ENCODE measurements around the gene MANBA. TPM values are rescaled to one million over a fixed set of nuclear protein-coding genes. Genes with fewer than 3 reads are reported as not detected.
A peak's percentile ranks its signal among the peaks of the same experiment; 100 is the strongest.

Gene MANBA
- total and polyA plus RNA-seq, 7 experiments from 2014 or later = 15.7 to 56.4 (median 26.0) TPM

DNA sequence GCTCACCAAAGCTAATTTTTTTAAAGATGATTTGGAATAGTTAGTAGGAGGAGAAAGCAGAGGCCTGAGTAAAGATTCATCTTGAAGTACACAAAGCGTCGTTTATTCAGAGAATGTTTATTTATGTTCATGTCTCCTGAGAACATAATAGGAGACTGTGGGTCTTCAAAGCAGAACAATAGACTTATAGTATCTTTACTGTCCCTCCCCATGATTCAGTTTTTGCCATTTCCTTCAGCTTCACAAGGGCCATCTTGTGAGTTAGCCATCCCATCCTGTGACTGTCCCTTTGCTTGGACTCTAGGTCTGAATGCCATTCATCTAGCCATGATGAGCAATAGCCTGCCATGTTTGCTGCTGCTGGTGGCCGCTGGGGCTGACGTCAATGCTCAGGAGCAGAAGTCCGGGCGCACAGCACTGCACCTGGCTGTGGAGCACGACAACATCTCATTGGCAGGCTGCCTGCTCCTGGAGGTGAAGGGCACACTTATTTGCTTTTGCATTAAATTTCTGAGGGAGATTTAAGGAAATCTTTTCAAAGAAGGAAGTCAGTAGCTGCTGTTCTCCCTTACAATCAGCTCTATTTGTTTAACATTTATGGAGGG is 153.8 kb downstream of the MANBA start:
- Histone ChIP-seq H3K4me3 (ENCODE audit: low read length) (no peak overlapping the region), H3K36me3 (ENCODE audit: control insufficient read depth in 2 of 3, insufficient read depth in 3 of 3, low read length in 3 of 3) (peaks cover 23 to 69% (median 24%) of the 10 kb centered on the region in 3 experiments), H3K9me3 (ENCODE audit: control insufficient read depth in 2 of 3, low read length in 3 of 3) (no peaks in the 10 kb centered on the region), H3K27me3 (ENCODE audit: control insufficient read depth in 2 of 2, insufficient read depth in 2 of 2, low read length in 2 of 2) (no peaks in the 10 kb centered on the region), H3K4me1 (ENCODE audit: control insufficient read depth in 2 of 2, insufficient read depth in 2 of 2, low read length in 2 of 2) (peaks cover 9 to 18% of the 10 kb centered on the region in 2 donors), H3K27ac (ENCODE audit: low read depth, low read length) (no peak overlapping the region)
- ChIA-PET POLR2A (interaction anchor here (0.9 kb wide), 1 partner anchor 398 kb away, joined by 3 read pairs; no protein-coding TSS in a partner anchor), CTCF (interaction anchor here (0.6 kb wide), 1 partner anchor 42 kb away, joined by 3 read pairs; no protein-coding TSS in a partner anchor)
- no peak overlapping the region for H3K4me3 Mint-ChIP-seq
- intact Hi-C loops (cut with micrococcal nuclease) = no loop called here
- H3K27me3 Mint-ChIP-seq = no peaks in the 10 kb centered on the region
- ATAC-seq = no peak
- H3K27ac Mint-ChIP-seq = peak overlapping the region in 7 of 9 donors; percentile 11 to 69 (median 55)
- peaks cover 11 to 73% (median 49%) of the 10 kb centered on the region in 7 donors for H3K4me1 Mint-ChIP-seq
- DNase-seq = no peak
- H3K9me3 Mint-ChIP-seq = peaks cover 0 to 7% (median 0%) of the 10 kb centered on the region in 11 donors
- H3K36me3 Mint-ChIP-seq = peaks cover 27 to 77% (median 71%) of the 10 kb centered on the region in 5 donors

- peaks cover 8 to 70% (median 44%) of the 10 kb centered on the region in 7 donors for H3K4me1 Mint-ChIP-seq
Observed at GRCh38 chr4:102606261-102606660, 154.5 kb downstream of the MANBA start.

DNA sequence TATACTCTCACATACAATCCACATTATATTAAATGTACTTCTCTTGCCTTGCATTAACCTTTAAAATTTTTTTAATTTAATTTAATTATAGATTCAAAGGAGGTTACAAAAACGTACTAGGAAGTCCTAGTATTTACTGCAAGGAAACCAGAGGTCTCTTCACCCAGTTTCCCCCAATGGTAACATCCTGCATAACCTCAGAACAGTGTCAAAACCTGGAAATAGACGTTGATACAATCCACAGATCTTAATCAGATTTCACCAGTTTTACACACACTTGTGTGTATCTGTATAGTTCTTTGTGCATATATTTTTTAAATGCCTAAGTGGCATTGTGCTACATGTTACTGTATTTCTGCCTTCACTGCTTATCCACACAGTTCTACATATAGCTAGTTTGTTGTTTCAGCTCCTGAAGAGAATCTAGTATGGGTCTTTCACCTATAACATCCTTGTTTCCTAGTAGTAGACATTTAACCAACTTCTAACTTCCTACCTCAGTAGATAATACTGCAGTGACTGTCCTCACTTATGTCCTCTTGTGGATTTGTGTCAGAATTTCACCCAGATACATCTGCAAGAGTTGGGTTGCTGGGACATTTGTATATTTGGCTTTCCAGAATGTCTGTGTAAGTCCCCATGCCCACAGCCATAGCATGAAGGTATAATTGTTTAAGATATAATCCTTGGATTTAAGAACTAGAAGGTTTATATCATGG is 156.4 kb downstream of the MANBA start:
- Histone ChIP-seq H3K27ac (ENCODE audit: low read depth, low read length) (no peak overlapping the region), H3K36me3 (ENCODE audit: control insufficient read depth in 2 of 3, insufficient read depth in 3 of 3, low read length in 3 of 3) (peaks cover 22 to 75% (median 23%) of the 10 kb centered on the region in 3 experiments), H3K4me3 (ENCODE audit: low read length) (no peak overlapping the region), H3K4me1 (ENCODE audit: control insufficient read depth in 2 of 2, insufficient read depth in 2 of 2, low read length in 2 of 2) (peaks cover 8 to 13% of the 10 kb centered on the region in 2 donors), H3K27me3 (ENCODE audit: control insufficient read depth in 2 of 2, insufficient read depth in 2 of 2, low read length in 2 of 2) (no peaks in the 10 kb centered on the region), H3K9me3 (ENCODE audit: control insufficient read depth in 2 of 3, low read length in 3 of 3) (no peaks in the 10 kb centered on the region)
- ATAC-seq (no peak), DNase-seq (no peak)
- H3K27me3 Mint-ChIP-seq = no peaks in the 10 kb centered on the region
- POLR2A ChIA-PET = interaction anchor here (1.0 to 1.6 kb wide), 3 partner anchors 9 to 224 kb away, joined by 3 to 4 read pairs (median 4); no protein-coding TSS in a partner anchor
- peak overlapping the region in 1 of 10 donors; percentile 42 for H3K4me3 Mint-ChIP-seq
- peaks cover 13 to 71% (median 44%) of the 10 kb centered on the region in 7 donors for H3K4me1 Mint-ChIP-seq
- CTCF ChIA-PET = no interaction called here
- intact Hi-C loops (cut with micrococcal nuclease) = no loop called here
- H3K36me3 Mint-ChIP-seq = peaks cover 20 to 79% (median 69%) of the 10 kb centered on the region in 5 donors
- peak overlapping the region in 3 of 9 donors; percentile 34 to 62 (median 62) for H3K27ac Mint-ChIP-seq
- peaks cover 0 to 7% (median 0%) of the 10 kb centered on the region in 11 donors for H3K9me3 Mint-ChIP-seq

More at GRCh38 chr4:102606261-102606660, 154.5 kb downstream of the MANBA start:
- intact Hi-C loops (cut with micrococcal nuclease) = no loop called here
- H3K27ac ChIP-seq (ENCODE audit: low read depth, low read length) = no peak overlapping the region
- DNase-seq (no peak), ATAC-seq (no peak)
- POLR2A ChIA-PET = interaction anchor here (0.9 to 1.6 kb wide), 2 partner anchors 152 to 399 kb away, joined by 3 to 4 read pairs; no protein-coding TSS in a partner anchor
- H3K27ac Mint-ChIP-seq = peak overlapping the region in 4 of 9 donors; percentile 2 to 64 (median 57)
- H3K4me1 ChIP-seq (ENCODE audit: control insufficient read depth in 2 of 2, insufficient read depth in 2 of 2, low read length in 2 of 2) = peaks cover 3 to 11% of the 10 kb centered on the region in 2 donors
- CTCF ChIA-PET = interaction anchor here (0.6 kb wide), 2 partner anchors 34 to 42 kb away, joined by 3 read pairs; no protein-coding TSS in a partner anchor
- no peak overlapping the region for H3K4me3 Mint-ChIP-seq
- peaks cover 22 to 79% (median 66%) of the 10 kb centered on the region in 5 donors for H3K36me3 Mint-ChIP-seq
- no peaks in the 10 kb centered on the region for H3K9me3 ChIP-seq (ENCODE audit: control insufficient read depth in 2 of 3, low read length in 3 of 3)
- no peaks in the 10 kb centered on the region for H3K27me3 Mint-ChIP-seq
- no peaks in the 10 kb centered on the region for H3K27me3 ChIP-seq (ENCODE audit: control insufficient read depth in 2 of 2, insufficient read depth in 2 of 2, low read length in 2 of 2)
- no peak overlapping the region for H3K4me3 ChIP-seq (ENCODE audit: low read length)
- H3K36me3 ChIP-seq (ENCODE audit: control insufficient read depth in 2 of 3, insufficient read depth in 3 of 3, low read length in 3 of 3) = peaks cover 22 to 71% (median 23%) of the 10 kb centered on the region in 3 experiments
- peaks cover 0 to 7% (median 0%) of the 10 kb centered on the region in 11 donors for H3K9me3 Mint-ChIP-seq

- no peaks in the 10 kb centered on the region for H3K27me3 ChIP-seq (ENCODE audit: control insufficient read depth in 2 of 2, insufficient read depth in 2 of 2, low read length in 2 of 2)
- no peak for DNase-seq
- H3K4me1 ChIP-seq (ENCODE audit: control insufficient read depth in 2 of 2, insufficient read depth in 2 of 2, low read length in 2 of 2) = peaks cover 27 to 39% of the 10 kb centered on the region in 2 donors
- Mint-ChIP-seq H3K27ac (peak overlapping the region in 2 of 9 donors; percentile 75), H3K4me3 (no peak overlapping the region), H3K4me1 (peaks cover 30 to 74% (median 66%) of the 10 kb centered on the region in 7 donors), H3K36me3 (peaks cover 22 to 75% (median 66%) of the 10 kb centered on the region in 5 donors), H3K9me3 (peaks cover 0 to 7% (median 0%) of the 10 kb centered on the region in 11 donors), H3K27me3 (no peaks in the 10 kb centered on the region)
- intact Hi-C loops (cut with micrococcal nuclease) = no loop called here
- ATAC-seq = no peak
- H3K36me3 ChIP-seq (ENCODE audit: control insufficient read depth in 2 of 3, insufficient read depth in 3 of 3, low read length in 3 of 3) = peaks cover 14 to 62% (median 17%) of the 10 kb centered on the region in 3 experiments
- H3K27ac ChIP-seq (ENCODE audit: low read depth, low read length) = no peak overlapping the region
- POLR2A ChIA-PET = interaction anchor here (0.6 kb wide), 1 partner anchor 17 kb away, joined by 3 read pairs; no protein-coding TSS in a partner anchor
- no peak overlapping the region for H3K4me3 ChIP-seq (ENCODE audit: low read length)
- H3K9me3 ChIP-seq (ENCODE audit: control insufficient read depth in 2 of 3, low read length in 3 of 3) = no peaks in the 10 kb centered on the region
- CTCF ChIA-PET = no interaction called here
Observed at GRCh38 chr4:102601586-102602227, 159.1 kb downstream of the MANBA start.

- CTCF ChIA-PET = no interaction called here
- intact Hi-C loops (cut with micrococcal nuclease) = no loop called here
- peaks cover 27 to 39% of the 10 kb centered on the region in 2 donors for H3K4me1 ChIP-seq (ENCODE audit: control insufficient read depth in 2 of 2, insufficient read depth in 2 of 2, low read length in 2 of 2)
Observed at GRCh38 chr4:102600689-102601088, 160.1 kb downstream of the MANBA start.

DNA sequence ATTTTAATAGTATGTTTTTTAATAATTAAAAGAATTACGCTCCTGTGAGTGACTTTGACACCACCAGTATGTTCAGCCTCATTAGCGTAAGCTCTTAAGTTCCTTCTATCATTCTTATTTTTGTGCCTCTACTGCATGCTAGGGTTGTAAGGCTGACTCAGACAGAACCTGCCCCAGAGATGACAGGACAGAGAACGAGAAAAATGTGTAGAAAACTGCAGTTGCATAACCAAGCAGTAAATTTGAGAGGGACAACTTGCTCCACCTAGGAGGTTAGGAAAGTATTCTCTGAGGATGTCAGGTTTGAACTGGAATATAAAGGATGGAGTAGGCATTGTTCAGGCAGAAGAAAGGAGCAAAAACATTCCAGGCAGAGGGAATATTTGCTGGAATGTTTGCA is 160.9 kb downstream of the MANBA start:
- Histone ChIP-seq H3K4me3 (ENCODE audit: low read length) (no peak overlapping the region), H3K27ac (ENCODE audit: low read depth, low read length) (no peak overlapping the region), H3K9me3 (ENCODE audit: control insufficient read depth in 2 of 3, low read length in 3 of 3) (no peaks in the 10 kb centered on the region), H3K36me3 (ENCODE audit: control insufficient read depth in 2 of 3, insufficient read depth in 3 of 3, low read length in 3 of 3) (peaks cover 17 to 62% (median 21%) of the 10 kb centered on the region in 3 experiments), H3K27me3 (ENCODE audit: control insufficient read depth in 2 of 2, insufficient read depth in 2 of 2, low read length in 2 of 2) (no peaks in the 10 kb centered on the region), H3K4me1 (ENCODE audit: control insufficient read depth in 2 of 2, insufficient read depth in 2 of 2, low read length in 2 of 2) (peaks cover 27 to 39% of the 10 kb centered on the region in 2 donors)
- Mint-ChIP-seq H3K4me1 (peaks cover 30 to 84% (median 74%) of the 10 kb centered on the region in 7 donors), H3K9me3 (peaks cover 0 to 7% (median 0%) of the 10 kb centered on the region in 11 donors), H3K27me3 (no peaks in the 10 kb centered on the region), H3K36me3 (peaks cover 27 to 78% (median 73%) of the 10 kb centered on the region in 5 donors), H3K4me3 (peak overlapping the region in 1 of 10 donors; percentile 32), H3K27ac (peak overlapping the region in 6 of 9 donors; percentile 28 to 87 (median 71))
- ATAC-seq (no peak), DNase-seq (no peak)
- ChIA-PET POLR2A (interaction anchor here (0.6 to 2.3 kb wide), 5 partner anchors 15 to 408 kb away, joined by 3 to 6 read pairs (median 3); partner anchors contain the start of gene NFKB1), CTCF (no interaction called here)
- intact Hi-C loops (cut with micrococcal nuclease) = loop anchor here (5.0 kb wide), 3 partner anchors 98 to 267 kb away; partner anchors contain the start of genes CISD2 (in 1 of the 2), NFKB1 (in 1 of the 2) and UBE2D3 (in 1 of the 2)

More at GRCh38 chr4:102600689-102601088, 160.1 kb downstream of the MANBA start:
- Mint-ChIP-seq H3K4me1 (peaks cover 32 to 79% (median 73%) of the 10 kb centered on the region in 7 donors), H3K9me3 (peaks cover 0 to 7% (median 0%) of the 10 kb centered on the region in 11 donors), H3K27ac (peak overlapping the region in 7 of 9 donors; percentile 6 to 87 (median 62)), H3K27me3 (no peaks in the 10 kb centered on the region), H3K36me3 (peaks cover 27 to 78% (median 70%) of the 10 kb centered on the region in 5 donors), H3K4me3 (no peak overlapping the region)
- Histone ChIP-seq H3K36me3 (ENCODE audit: control insufficient read depth in 2 of 3, insufficient read depth in 3 of 3, low read length in 3 of 3) (peaks cover 17 to 64% (median 25%) of the 10 kb centered on the region in 3 experiments), H3K27ac (ENCODE audit: low read depth, low read length) (no peak overlapping the region), H3K4me3 (ENCODE audit: low read length) (no peak overlapping the region), H3K9me3 (ENCODE audit: control insufficient read depth in 2 of 3, low read length in 3 of 3) (no peaks in the 10 kb centered on the region), H3K27me3 (ENCODE audit: control insufficient read depth in 2 of 2, insufficient read depth in 2 of 2, low read length in 2 of 2) (no peaks in the 10 kb centered on the region)
- POLR2A ChIA-PET = interaction anchor here (0.6 kb wide), 1 partner anchor 43 kb away, joined by 3 read pairs; no protein-coding TSS in a partner anchor
- DNase-seq (no peak), ATAC-seq (no peak)

All from naive thymus-derived CD4-positive, alpha-beta T cell (primary cell).